Measurements from ENCODE around the gene SRRM4. TPM values are rescaled to one million over a fixed set of nuclear protein-coding genes. Genes with fewer than 3 reads are reported as not detected.

SRRM4 gene
- total and polyA plus RNA-seq, 2 experiments from 2014 or later = 0.53 to 0.63 TPM

DNA sequence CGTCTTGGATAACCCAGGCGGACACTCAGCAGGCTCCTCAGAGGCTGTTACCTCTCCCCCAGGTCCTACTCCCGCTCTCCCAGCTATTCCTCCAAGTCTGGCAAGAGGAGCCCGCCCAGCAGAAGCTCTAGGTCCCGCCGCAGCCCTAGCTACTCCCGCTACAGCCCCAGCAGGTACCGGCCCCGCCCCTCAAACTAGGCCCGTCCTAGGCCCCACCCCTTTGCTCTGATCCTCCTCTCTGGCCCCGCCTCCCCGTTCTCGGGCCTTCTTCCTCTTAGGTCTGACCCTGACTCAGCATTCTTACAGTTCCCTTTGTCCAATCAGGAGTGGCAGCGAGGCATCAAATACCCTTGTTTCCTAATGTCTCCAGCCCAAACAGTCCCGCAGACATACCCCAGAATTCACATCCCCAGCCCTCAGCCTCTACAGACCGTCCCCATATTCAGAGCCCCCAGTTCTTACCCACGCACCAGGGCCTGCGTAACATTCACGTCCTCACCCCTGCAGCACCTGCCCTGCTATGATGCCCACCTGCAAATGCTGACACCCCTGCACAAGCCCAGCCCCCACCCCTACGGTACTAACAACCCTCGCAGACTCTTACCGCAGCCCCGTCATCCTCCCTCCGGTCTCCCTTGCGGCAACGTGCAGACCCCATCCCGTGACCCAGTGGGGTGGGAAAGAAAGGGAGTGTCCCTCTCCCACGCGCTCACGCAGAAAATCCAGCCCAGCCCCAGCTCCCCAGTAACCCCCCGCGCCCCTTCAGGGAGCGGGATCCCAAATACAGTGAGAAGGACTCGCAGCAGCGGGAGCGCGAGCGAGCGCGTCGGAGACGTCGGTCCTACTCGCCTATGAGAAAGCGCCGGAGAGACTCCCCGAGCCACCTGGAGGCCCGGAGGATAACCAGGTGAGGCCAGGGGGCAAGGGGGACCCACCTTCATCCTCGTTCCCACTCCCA, 172.4 kb downstream of the SRRM4 start:
- peak overlapping the region; percentile 98 for H3K27ac ChIP-seq (ENCODE audit: low read depth)
- H3K4me3 Mint-ChIP-seq = peak overlapping the region; percentile 85
- DNase-seq (ENCODE audit: low spot score) = peak; percentile 100

More for the DNA sequence above, 172.4 kb downstream of the SRRM4 start:
- no peaks in the 10 kb centered on the region for H3F3A ChIP-seq (replicated peaks; ENCODE audit: low read depth)
- H2AFZ ChIP-seq = peak overlapping the region; percentile 81; the same call in 1 of the 2 replicates
- H3K79me2 ChIP-seq (replicated peaks; ENCODE audit: insufficient read depth) = peaks cover 17% of the 10 kb centered on the region
- H4K20me1 ChIP-seq (replicated peaks; ENCODE audit: insufficient read depth) = no peaks in the 10 kb centered on the region
- peak; percentile 84 for ATAC-seq
- peaks cover 7% of the 10 kb centered on the region for H3K9me2 ChIP-seq (ENCODE audit: insufficient read depth)
- peaks cover 50% of the 10 kb centered on the region for H3K36me3 Mint-ChIP-seq (ENCODE audit: low read depth)
- H3K4me2 ChIP-seq = peak overlapping the region; percentile 94
- H3K27me3 Mint-ChIP-seq (ENCODE audit: insufficient read depth, low read depth, poor library complexity) = peaks cover 18% of the 10 kb centered on the region
- peaks cover 9% of the 10 kb centered on the region; the same call in 1 of the 2 replicates for H3K4me1 ChIP-seq (ENCODE audit: insufficient read depth)
- H3K4me3 ChIP-seq = peak overlapping the region; percentile 95
- H3K27me3 ChIP-seq (ENCODE audit: insufficient read depth) = no peaks in the 10 kb centered on the region
- TF ChIP-seq NANOG (IDR thresholded peaks at IDR 0.05; ENCODE audit: borderline replicate concordance) (no peak), STAT1 (IDR thresholded peaks at IDR 0.05; ENCODE audit: unreplicated experiment) (no peak), POLR2AphosphoS5 (IDR thresholded peaks at IDR 0.05; ENCODE audit: low read depth) (peak; percentile 62), CREB1 (CRISPR knock-in tag; IDR thresholded peaks at IDR 0.05; ENCODE audit: low read depth) (peak; percentile 2), ZNF331 (CRISPR knock-in tag; IDR thresholded peaks at IDR 0.05; ENCODE audit: low read depth) (no peak), EZH2 (IDR thresholded peaks at IDR 0.05; ENCODE audit: low read depth, unreplicated experiment) (no peak), ZNF114 (CRISPR knock-in tag; IDR thresholded peaks at IDR 0.05) (no peak), EZH2phosphoT487 (IDR thresholded peaks at IDR 0.05; ENCODE audit: unreplicated experiment) (no peak), JUNB (IDR thresholded peaks at IDR 0.05; ENCODE audit: unreplicated experiment) (no peak)
- TF ChIP-seq, protein P1, sequence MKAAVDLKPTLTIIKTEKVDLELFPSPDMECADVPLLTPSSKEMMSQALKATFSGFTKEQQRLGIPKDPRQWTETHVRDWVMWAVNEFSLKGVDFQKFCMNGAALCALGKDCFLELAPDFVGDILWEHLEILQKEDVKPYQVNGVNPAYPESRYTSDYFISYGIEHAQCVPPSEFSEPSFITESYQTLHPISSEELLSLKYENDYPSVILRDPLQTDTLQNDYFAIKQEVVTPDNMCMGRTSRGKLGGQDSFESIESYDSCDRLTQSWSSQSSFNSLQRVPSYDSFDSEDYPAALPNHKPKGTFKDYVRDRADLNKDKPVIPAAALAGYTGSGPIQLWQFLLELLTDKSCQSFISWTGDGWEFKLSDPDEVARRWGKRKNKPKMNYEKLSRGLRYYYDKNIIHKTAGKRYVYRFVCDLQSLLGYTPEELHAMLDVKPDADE (IDR thresholded peaks at IDR 0.05) = 0 out of 2 replicates have a peak, but pooled peaks have one; percentile 24
- TF ChIP-seq, protein P2, sequence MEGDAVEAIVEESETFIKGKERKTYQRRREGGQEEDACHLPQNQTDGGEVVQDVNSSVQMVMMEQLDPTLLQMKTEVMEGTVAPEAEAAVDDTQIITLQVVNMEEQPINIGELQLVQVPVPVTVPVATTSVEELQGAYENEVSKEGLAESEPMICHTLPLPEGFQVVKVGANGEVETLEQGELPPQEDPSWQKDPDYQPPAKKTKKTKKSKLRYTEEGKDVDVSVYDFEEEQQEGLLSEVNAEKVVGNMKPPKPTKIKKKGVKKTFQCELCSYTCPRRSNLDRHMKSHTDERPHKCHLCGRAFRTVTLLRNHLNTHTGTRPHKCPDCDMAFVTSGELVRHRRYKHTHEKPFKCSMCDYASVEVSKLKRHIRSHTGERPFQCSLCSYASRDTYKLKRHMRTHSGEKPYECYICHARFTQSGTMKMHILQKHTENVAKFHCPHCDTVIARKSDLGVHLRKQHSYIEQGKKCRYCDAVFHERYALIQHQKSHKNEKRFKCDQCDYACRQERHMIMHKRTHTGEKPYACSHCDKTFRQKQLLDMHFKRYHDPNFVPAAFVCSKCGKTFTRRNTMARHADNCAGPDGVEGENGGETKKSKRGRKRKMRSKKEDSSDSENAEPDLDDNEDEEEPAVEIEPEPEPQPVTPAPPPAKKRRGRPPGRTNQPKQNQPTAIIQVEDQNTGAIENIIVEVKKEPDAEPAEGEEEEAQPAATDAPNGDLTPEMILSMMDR (conservative IDR thresholded peaks at IDR 0.05; ENCODE audit: low read depth in 2 of 2) = no peak
- TF ChIP-seq, protein P3, sequence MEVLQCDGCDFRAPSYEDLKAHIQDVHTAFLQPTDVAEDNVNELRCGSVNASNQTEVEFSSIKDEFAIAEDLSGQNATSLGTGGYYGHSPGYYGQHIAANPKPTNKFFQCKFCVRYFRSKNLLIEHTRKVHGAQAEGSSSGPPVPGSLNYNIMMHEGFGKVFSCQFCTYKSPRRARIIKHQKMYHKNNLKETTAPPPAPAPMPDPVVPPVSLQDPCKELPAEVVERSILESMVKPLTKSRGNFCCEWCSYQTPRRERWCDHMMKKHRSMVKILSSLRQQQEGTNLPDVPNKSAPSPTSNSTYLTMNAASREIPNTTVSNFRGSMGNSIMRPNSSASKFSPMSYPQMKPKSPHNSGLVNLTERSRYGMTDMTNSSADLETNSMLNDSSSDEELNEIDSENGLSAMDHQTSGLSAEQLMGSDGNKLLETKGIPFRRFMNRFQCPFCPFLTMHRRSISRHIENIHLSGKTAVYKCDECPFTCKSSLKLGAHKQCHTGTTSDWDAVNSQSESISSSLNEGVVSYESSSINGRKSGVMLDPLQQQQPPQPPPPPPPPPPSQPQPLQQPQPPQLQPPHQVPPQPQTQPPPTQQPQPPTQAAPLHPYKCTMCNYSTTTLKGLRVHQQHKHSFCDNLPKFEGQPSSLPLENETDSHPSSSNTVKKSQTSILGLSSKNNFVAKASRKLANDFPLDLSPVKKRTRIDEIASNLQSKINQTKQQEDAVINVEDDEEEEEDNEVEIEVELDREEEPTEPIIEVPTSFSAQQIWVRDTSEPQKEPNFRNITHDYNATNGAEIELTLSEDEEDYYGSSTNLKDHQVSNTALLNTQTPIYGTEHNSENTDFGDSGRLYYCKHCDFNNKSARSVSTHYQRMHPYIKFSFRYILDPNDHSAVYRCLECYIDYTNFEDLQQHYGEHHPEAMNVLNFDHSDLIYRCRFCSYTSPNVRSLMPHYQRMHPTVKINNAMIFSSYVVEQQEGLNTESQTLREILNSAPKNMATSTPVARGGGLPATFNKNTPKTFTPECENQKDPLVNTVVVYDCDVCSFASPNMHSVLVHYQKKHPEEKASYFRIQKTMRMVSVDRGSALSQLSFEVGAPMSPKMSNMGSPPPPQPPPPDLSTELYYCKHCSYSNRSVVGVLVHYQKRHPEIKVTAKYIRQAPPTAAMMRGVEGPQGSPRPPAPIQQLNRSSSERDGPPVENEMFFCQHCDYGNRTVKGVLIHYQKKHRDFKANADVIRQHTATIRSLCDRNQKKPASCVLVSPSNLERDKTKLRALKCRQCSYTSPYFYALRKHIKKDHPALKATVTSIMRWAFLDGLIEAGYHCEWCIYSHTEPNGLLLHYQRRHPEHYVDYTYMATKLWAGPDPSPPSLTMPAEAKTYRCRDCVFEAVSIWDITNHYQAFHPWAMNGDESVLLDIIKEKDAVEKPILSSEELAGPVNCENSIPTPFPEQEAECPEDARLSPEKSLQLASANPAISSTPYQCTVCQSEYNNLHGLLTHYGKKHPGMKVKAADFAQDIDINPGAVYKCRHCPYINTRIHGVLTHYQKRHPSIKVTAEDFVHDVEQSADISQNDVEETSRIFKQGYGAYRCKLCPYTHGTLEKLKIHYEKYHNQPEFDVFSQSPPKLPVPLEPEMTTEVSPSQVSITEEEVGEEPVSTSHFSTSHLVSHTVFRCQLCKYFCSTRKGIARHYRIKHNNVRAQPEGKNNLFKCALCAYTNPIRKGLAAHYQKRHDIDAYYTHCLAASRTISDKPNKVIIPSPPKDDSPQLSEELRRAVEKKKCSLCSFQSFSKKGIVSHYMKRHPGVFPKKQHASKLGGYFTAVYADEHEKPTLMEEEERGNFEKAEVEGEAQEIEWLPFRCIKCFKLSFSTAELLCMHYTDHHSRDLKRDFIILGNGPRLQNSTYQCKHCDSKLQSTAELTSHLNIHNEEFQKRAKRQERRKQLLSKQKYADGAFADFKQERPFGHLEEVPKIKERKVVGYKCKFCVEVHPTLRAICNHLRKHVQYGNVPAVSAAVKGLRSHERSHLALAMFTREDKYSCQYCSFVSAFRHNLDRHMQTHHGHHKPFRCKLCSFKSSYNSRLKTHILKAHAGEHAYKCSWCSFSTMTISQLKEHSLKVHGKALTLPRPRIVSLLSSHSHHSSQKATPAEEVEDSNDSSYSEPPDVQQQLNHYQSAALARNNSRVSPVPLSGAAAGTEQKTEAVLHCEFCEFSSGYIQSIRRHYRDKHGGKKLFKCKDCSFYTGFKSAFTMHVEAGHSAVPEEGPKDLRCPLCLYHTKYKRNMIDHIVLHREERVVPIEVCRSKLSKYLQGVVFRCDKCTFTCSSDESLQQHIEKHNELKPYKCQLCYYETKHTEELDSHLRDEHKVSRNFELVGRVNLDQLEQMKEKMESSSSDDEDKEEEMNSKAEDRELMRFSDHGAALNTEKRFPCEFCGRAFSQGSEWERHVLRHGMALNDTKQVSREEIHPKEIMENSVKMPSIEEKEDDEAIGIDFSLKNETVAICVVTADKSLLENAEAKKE (CRISPR knock-in tag; IDR thresholded peaks at IDR 0.05) = peak; percentile 20; the same call in 1 of the 2 replicates
- TF ChIP-seq, protein P4, sequence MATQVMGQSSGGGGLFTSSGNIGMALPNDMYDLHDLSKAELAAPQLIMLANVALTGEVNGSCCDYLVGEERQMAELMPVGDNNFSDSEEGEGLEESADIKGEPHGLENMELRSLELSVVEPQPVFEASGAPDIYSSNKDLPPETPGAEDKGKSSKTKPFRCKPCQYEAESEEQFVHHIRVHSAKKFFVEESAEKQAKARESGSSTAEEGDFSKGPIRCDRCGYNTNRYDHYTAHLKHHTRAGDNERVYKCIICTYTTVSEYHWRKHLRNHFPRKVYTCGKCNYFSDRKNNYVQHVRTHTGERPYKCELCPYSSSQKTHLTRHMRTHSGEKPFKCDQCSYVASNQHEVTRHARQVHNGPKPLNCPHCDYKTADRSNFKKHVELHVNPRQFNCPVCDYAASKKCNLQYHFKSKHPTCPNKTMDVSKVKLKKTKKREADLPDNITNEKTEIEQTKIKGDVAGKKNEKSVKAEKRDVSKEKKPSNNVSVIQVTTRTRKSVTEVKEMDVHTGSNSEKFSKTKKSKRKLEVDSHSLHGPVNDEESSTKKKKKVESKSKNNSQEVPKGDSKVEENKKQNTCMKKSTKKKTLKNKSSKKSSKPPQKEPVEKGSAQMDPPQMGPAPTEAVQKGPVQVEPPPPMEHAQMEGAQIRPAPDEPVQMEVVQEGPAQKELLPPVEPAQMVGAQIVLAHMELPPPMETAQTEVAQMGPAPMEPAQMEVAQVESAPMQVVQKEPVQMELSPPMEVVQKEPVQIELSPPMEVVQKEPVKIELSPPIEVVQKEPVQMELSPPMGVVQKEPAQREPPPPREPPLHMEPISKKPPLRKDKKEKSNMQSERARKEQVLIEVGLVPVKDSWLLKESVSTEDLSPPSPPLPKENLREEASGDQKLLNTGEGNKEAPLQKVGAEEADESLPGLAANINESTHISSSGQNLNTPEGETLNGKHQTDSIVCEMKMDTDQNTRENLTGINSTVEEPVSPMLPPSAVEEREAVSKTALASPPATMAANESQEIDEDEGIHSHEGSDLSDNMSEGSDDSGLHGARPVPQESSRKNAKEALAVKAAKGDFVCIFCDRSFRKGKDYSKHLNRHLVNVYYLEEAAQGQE (IDR thresholded peaks at IDR 0.05; ENCODE audit: unreplicated experiment) = no peak
- peaks cover 13% of the 10 kb centered on the region for H3K4me1 Mint-ChIP-seq
- H3K27ac Mint-ChIP-seq = peak overlapping the region; percentile 100
- peaks cover 20% of the 10 kb centered on the region for H3K9me3 Mint-ChIP-seq
- peaks cover 14% of the 10 kb centered on the region for H3K36me3 ChIP-seq (ENCODE audit: insufficient read depth)
